SIG-M5 (cell line): ENCODE measurements around the gene STRADA.

Experiments
- DNase-seq: peaks from one replicate; lab custom pipeline; 2025; lab: John Stamatoyannopoulos, UW

The STRADA gene, protein sequence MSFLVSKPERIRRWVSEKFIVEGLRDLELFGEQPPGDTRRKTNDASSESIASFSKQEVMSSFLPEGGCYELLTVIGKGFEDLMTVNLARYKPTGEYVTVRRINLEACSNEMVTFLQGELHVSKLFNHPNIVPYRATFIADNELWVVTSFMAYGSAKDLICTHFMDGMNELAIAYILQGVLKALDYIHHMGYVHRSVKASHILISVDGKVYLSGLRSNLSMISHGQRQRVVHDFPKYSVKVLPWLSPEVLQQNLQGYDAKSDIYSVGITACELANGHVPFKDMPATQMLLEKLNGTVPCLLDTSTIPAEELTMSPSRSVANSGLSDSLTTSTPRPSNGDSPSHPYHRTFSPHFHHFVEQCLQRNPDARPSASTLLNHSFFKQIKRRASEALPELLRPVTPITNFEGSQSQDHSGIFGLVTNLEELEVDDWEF

DNA sequence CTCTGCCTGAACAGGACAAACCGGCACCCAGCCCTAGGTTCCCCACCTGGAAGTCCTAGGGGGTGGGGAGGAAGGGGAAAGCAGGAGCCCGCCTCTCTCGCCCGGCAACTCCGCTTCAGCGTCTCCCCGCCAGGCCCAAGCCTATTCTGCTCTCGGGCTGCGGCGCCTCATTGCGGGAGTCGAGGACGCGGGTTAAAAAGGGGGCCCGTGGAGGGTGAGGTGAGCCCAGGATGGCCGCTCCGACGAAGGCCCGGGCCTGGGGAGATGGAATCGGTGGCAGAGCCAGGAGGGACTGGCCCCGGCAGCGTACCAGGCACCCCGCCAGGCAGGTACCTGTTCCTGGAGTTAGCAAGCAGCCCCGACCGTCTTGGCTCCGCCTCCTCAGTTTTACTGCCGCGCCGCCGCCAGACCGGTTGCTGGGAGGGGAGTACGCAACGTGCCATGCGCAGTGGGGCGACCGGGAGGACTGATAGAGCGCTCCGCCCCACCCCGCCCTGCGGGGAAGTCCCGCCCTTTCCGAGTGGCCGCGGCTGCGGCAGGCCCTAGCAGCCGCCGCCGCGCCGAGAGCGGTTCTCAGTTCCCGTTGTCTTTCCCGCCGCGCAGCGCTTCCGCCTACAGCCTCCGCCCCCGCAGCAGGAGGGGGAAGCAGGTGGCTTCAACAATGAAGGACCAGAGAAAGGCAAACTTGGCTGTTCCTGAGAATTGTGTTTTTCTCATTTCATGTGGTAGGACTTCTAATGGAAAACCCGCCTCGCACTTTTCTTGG lies at the start of gene STRADA:
Gene STRADA (minus strand): TSS at position 392 of the 766 bp plus-strand sequence. CDS start 13,430 bp downstream, outside the sequence.
- peak; percentile 94 for DNase-seq

GRCh38 chr17:63790057-63790456 lies 48.5 kb upstream of the STRADA start:
- DNase-seq = no peak

- DNase-seq = no peak
These were observed 45.5 kb upstream of the STRADA start for GRCh38 chr17:63786971-63787711.

DNA sequence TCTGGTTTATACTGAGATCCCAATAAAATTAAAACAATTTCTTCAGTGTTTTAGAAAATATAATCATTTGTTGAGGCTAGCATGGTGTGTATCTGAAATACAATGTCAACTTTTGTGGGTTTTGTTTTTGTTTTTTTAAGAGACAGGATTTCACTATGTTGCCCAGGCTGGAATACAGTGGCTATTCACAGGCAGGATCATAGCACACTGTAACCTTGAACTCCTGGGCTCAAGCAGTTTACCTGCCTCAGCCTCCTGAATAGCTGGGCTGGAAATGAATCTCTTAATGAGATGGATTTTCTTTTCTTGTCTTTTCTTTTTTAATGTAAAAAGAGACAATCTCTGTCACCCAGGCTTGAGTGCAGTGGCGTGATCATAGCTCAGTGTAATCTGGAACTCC lies 44.5 kb upstream of the STRADA start:
- DNase-seq = no peak

- no peak for DNase-seq
These were observed 44.0 kb upstream of the STRADA start for GRCh38 chr17:63785556-63785955.

DNA sequence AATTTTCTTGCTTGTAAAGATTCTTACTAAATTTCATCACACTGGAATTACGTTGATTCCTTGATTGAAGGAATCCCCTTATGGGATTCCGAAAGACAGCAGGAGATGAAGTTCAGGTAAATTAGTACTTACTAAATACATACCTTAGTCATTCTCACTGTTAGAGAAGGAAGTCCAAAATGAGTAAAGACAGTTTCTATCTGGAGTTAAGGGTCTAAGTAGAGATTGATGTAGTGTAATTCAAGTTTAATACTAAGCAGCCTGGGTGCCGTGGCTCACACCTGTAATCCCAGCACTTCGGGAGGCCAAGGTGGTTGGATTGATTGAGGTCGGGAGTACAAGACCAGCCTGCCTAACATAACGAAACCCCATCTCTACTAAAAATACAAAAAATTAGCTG lies 41.9 kb upstream of the STRADA start:
- no peak for DNase-seq

DNA sequence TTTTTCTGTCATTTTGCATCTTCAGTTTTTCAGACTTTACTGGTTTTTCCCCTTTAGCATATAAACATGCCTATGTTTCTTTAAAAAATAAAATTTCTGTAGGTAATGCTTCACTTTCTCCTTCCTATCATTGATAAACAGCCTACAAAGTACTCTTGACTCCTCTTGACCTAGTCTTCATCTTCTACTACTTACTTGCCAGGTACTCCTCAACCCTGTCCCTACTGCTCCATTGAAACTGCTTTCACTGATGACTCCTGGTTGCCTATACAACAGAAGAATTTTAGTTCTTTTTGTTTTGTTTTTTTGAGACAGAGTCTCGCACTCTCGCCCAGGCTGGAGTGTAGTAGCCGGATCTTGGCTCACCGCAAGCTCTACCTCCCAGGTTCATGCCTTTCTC lies 39.3 kb upstream of the STRADA start:
- no peak for DNase-seq

GRCh38 chr17:63780507-63780906 lies 38.9 kb upstream of the STRADA start:
- DNase-seq = no peak

DNA sequence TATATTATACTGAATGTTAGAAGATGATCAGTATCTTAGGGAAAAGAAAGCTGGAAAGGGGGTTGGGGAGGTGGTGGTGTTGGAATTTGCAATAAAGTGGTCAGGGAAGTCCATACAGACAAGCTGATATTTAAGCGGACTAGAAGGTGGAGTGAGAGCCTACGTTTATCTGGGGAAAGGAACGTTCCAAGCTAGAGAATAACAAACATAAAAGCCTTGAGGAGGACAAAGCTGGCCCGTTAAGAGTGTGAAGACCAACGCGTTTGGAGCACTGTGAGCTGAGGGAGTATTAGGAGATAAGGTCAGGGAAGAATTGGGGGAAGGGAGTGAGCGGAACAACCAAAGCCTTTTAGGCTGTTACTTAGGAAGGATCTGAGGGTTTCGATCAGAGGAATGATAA lies 33.8 kb upstream of the STRADA start:
- DNase-seq = no peak

DNA sequence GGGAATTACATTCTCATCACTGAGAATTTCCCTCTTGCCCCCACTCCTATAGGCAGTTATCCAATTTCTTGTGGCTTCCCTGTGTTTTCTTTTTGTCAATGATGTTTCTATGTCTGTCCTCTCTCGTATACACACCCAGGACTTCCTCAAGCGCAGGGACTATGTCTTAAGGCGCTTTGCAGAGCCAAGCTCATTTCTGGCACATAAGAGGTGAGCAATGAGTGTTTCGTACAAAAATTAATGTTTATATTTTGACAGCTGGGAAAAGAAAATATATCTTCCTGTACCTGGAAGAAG lies 33.3 kb upstream of the STRADA start:
- no peak for DNase-seq

DNA sequence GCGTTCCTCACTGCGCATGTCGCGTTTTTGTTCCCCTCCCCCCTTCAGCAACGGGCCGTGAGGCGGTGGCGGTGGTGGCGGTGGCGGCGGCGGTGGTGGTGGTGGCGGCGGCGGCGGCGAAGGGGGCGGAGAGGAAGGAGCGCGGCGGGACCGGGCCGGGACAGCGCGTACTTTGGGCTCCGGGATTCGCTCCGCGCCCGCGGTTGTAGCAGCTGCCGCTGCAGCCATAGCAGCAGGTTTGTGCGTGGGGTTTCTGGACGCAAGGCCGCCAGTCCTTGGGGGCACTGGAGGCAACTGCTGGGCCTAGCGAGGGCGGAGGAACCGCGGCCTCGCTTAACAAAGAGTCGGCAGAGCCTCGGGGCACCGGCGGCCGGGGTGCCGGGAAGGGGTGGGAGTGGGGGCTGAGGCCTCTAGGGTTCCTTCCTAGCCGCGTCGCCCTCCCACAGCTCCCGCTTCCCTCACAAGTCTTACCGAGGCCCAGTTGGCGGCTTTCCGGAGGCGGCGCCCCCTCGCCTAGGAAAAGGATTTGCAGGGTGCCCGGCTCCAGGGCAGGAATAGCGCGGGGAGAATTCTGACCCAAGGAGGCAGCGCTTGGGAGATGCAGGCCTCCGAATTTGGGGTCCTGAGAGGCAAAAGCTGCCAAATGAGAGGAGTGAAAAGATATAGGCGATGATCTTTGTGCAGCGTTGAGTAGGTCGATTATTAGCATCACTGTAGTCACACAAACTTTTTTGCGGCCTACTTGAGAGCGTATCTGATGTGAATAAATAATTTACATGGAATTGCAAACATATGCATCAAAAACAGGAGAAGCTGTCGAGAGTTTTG lies 32.8 kb upstream of the STRADA start, which contains the start of gene DDX42:
Gene DDX42 (plus strand): TSS at position 30 of the 828 bp plus-strand sequence. CDS start 12,880 bp downstream, outside the sequence.
- no peak for DNase-seq

DNA sequence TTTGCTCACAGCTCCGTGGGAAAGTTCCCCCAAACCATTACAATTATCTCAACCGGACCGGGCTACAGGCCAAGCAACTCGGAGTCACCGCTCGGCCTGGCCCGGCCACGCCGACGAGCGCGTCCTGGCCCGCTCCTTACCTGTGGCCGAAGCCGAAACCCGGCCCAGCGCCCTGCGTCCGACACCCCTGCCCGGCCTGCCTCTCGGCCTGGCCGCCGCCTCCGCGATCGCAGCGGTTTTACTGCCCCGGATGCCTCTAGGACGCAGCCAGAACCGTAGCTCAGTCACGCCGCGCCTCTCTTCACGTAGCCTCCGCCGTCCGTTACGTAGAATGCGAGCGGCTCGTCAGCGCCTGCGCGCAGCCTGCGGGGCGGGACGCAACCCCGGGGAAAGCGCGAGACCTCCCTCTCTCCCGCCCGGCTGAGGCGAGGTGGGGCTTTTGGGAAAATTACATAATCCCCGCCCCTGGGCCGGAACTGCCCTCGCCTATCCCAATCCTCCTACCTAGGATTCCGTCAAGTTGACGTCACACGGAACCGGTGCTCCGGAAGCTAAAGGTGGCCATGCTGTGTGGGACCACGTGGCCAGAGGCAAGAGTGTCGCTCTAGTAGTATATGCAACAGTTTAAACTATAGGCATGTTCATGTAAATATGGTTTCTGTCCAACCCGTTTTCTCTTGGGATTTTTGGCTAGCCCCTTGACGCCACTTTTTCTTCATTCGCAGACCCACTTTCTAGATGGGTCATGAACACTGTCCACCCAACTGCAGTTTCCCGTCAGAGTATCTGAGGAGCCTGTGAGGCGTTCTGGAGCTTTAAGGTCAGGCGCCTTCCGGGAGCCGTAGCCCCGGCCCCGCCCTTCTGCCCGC lies 31.9 kb upstream of the STRADA start, which contains the start of gene CCDC47:
Gene CCDC47 (minus strand): TSS at position 326 of the 869 bp plus-strand sequence. CDS start 7,422 bp downstream, outside the sequence.
- DNase-seq = peak; percentile 93

GRCh38 chr17:63772801-63773271 lies 31.2 kb upstream of the STRADA start:
- no peak for DNase-seq

DNA sequence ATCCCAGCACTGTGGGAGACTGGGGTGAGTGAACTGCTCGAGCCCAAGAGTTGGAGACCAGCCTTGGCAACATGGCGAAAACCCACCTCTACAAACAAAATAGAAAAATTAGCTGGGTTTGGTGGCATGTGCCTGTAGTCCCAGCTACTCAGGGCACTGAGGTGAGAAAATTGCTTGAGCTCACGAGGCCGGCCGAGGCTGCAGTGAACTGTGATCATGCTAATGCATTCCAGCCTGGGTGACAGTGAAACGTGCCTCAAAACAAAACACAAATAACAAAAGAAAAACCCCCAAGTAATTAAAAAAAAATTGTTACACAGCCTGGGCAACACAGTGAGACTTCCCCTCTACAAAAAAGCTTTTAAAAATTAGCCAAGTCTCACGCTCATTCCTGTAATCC lies 26.8 kb upstream of the STRADA start:
- no peak for DNase-seq

- DNase-seq = no peak
These were observed 25.2 kb upstream of the STRADA start for GRCh38 chr17:63766754-63767153.

DNA sequence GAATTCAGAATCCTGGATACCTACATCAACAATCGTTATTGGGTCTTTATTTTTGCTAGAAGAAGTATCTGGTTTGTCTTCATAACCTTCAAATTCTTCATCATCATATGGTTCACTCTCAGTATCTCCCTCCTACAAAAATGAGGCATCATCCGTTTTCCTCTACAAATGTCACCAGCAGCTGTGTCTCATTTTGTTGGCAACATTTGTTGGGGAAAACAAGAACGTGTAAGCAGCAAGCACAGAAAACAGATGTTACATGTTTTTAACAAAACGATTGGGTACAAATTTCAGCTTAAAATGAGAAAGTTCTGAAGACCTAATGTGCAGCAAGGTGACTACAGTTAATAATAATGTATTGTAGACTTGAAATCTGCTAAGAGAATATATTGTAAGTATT lies 23.1 kb upstream of the STRADA start:
- DNase-seq = no peak

DNA sequence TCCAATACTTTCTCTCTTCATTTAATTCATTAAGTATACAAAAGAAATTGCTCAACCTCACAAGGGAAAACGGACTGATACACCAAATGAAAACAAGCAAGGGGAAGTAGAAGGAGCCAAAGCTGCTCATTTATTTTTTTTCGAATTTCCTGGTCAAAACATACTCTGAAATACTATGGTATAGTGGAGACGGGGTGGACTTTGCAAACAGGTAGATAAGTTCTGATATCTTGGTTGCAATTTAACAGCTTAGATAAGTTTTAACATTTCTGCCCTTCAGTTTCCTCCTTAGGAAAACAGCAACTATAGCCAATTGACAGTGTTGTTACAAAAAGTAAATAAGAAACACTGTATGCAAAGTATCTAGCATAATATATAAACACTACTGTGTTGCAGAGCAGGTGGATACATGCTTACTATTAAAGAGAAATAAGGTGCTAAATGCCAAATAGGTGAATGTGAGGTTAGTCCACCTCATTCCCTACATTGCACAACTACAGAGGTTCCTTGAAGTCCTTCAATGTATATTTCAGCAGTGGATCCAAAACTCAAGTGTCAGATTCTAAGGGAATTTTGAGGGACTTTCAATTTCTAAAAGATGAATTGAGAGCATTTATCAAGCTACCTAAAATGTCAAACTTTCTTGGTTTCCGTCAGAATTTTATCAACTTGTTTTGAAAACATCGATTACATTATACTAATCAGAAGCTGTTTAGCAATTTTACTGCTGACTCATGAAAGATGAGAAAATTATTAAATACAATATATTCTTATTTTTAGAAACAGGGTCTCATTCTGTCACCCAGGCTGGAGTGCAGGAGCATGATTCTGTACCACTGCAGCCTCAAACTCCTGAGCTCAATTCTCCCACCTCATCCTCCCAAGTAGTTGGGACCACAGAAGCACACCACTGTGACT lies 20.8 kb upstream of the STRADA start:
- no peak for DNase-seq

DNA sequence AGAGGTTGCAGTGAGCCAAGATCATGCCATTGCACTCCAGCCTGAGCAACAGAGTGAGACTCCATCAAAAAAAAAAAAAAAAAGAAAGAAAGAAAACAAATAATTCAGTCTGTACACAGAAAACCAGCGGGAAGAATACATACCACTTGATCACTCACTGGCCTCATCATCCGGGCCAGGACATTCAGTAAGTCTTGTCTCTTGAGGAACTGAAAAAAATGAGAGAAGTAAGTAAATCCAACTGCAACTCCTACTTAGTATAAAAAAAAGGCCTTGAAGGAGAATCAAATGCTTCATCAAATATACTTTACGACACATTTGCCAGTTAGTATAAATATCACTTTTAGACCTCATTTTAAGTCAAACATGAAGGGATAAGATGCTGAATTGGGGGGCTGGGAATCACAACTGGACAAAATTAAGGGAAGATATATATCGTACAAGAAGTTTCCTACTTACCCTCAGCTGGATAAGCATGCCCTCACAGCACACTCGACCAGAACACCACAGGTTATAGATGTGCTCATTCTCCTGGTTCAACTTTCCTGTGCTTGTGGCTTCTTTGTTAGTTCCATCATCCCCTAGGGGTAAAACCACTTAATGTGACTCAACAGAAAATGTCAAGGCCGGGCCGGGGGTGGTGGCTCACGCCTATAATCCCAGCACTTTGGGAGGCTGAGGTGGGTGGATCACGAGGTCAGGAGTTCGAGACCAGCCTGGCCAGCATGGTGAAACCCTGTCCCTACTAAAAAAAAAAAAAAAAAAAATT lies 19.4 kb upstream of the STRADA start:
- no peak for DNase-seq

DNA sequence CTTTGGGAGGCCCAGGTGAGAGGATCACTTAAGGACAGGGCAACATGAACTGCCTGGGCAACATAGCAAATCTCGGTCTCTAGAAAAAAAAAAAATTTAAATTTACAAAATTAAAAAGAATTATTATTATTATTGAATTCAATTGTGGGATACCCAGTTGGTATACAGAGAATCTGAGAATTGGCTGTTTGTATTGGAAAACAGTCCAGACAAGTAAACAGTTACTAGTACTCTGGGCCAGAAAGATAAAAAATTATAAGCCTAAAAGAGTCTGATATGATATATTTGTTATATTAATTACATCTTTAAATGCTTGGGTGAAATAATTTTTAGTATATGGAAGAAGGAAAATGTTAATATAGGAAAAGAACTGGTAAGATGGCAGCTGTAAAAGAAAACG lies 16.8 kb upstream of the STRADA start:
- DNase-seq = no peak
